ENCODE results near the gene CXCL12. TPM values are rescaled to one million over a fixed set of nuclear protein-coding genes. Genes with fewer than 3 reads are reported as not detected.

Gene CXCL12
- polyA plus RNA-seq, 1 donor from 2014 or later: 0.14 TPM

DNA sequence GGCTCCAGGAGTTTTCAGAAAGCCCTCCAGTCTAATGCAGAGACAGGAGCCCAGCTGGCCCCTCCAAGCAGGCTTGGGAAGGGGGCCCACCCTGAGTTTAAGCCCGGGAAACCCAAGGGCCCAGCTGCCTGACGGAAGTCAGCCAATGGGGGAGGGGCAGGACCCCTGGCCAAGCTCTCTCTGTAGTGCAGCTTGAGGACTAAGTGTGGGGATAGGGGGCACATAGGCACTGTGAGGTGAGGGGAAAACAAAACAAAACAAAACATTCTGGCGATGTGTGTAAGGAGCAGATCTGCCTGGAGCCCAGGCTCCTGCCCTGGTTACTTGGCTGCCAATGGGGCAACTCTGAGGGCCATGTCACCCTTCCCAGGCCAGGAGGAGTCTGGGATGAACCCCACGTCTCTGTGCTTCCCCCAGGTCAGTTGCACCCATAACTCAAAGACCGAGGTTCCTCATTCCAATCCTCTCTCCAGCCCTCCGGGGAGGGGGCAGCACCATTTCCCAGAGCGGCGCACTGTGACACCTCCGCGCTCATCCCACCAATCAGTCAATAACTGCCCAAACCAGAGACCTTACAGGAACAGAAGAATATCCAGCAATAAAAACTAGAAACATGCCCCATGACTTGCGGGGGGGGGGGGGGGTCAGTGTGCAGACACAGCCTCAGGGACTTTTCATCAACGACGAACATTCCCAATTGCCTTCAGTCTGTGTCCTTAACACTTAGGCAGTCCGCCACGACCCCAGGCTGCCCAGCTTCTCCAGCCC lies 1.7 kb downstream of the CXCL12 start:
- Histone ChIP-seq H3K36me3 (ENCODE audit: insufficient read depth, low read length) (no peaks in the 10 kb centered on the region), H3K79me2 (replicated peaks; ENCODE audit: insufficient read depth, low read length) (no peaks in the 10 kb centered on the region), H3K27me3 (ENCODE audit: insufficient read depth, low read depth, low read length) (peaks cover 43% of the 10 kb centered on the region), H3K4me3 (ENCODE audit: low read length) (peak overlapping the region; percentile 76), H3K4me2 (ENCODE audit: low read length) (no peak overlapping the region), H3K27ac (ENCODE audit: low read length) (no peak overlapping the region), H4K20me1 (ENCODE audit: insufficient read depth) (no peaks in the 10 kb centered on the region), H2AFZ (ENCODE audit: low read depth, low read length) (no peak overlapping the region), H3K9me2 (ENCODE audit: insufficient read depth, low read length) (no peaks in the 10 kb centered on the region), H3K9me3 (ENCODE audit: low read length) (no peaks in the 10 kb centered on the region), H3F3A (ENCODE audit: insufficient read depth, low read length, poor library complexity, severe bottlenecking) (peaks cover 2% of the 10 kb centered on the region), H3K9ac (ENCODE audit: low read length) (no peak overlapping the region)
- TF ChIP-seq RAD21 (conservative IDR thresholded peaks at IDR 0.05): no peak
- no peak for TF ChIP-seq REST (IDR thresholded peaks at IDR 0.05; ENCODE audit: borderline replicate concordance)
- no peak for TF ChIP-seq EZH2 (IDR thresholded peaks at IDR 0.05; ENCODE audit: borderline replicate concordance, insufficient read depth, low read length, poor library complexity, severe bottlenecking)
- no peak for TF ChIP-seq MXI1 (conservative IDR thresholded peaks at IDR 0.05; ENCODE audit: poor library complexity, severe bottlenecking)
- no peak for TF ChIP-seq SMC3 (conservative IDR thresholded peaks at IDR 0.05; ENCODE audit: poor library complexity)
- no peak for TF ChIP-seq TAF1 (IDR thresholded peaks at IDR 0.05; ENCODE audit: low read depth)
- no peak for TF ChIP-seq CTCF (IDR thresholded peaks at IDR 0.05; ENCODE audit: poor library complexity, severe bottlenecking)
- TF ChIP-seq EP300 (conservative IDR thresholded peaks at IDR 0.05; ENCODE audit: poor library complexity, severe bottlenecking): no peak
- no peak for TF ChIP-seq POLR2AphosphoS5 (IDR thresholded peaks at IDR 0.05)

GRCh38 chr10:44382131-44382858 lies 2.6 kb downstream of the CXCL12 start:
- H4K20me1 ChIP-seq (ENCODE audit: insufficient read depth): no peaks in the 10 kb centered on the region
- no peak for TF ChIP-seq SMC3 (conservative IDR thresholded peaks at IDR 0.05; ENCODE audit: poor library complexity)
- no peak for TF ChIP-seq CTCF (IDR thresholded peaks at IDR 0.05; ENCODE audit: poor library complexity, severe bottlenecking)
- no peak for TF ChIP-seq RAD21 (conservative IDR thresholded peaks at IDR 0.05)
- TF ChIP-seq EZH2 (IDR thresholded peaks at IDR 0.05; ENCODE audit: borderline replicate concordance, insufficient read depth, low read length, poor library complexity, severe bottlenecking): no peak
- no peak for TF ChIP-seq MXI1 (conservative IDR thresholded peaks at IDR 0.05; ENCODE audit: poor library complexity, severe bottlenecking)
- no peak for TF ChIP-seq POLR2AphosphoS5 (IDR thresholded peaks at IDR 0.05)
- TF ChIP-seq REST (IDR thresholded peaks at IDR 0.05; ENCODE audit: borderline replicate concordance): no peak
- no peak for TF ChIP-seq EP300 (conservative IDR thresholded peaks at IDR 0.05; ENCODE audit: poor library complexity, severe bottlenecking)
- no peak for TF ChIP-seq TAF1 (IDR thresholded peaks at IDR 0.05; ENCODE audit: low read depth)
- H3K9ac ChIP-seq (ENCODE audit: low read length): no peak overlapping the region
- H3K27ac ChIP-seq (ENCODE audit: low read length): no peak overlapping the region
- no peak overlapping the region for H3K4me3 ChIP-seq (ENCODE audit: low read length)
- peaks cover 2% of the 10 kb centered on the region for H3F3A ChIP-seq (ENCODE audit: insufficient read depth, low read length, poor library complexity, severe bottlenecking)
- H3K9me3 ChIP-seq (ENCODE audit: low read length): no peaks in the 10 kb centered on the region
- H3K9me2 ChIP-seq (ENCODE audit: insufficient read depth, low read length): no peaks in the 10 kb centered on the region
- no peaks in the 10 kb centered on the region for H3K79me2 ChIP-seq (replicated peaks; ENCODE audit: insufficient read depth, low read length)
- no peak overlapping the region for H3K4me2 ChIP-seq (ENCODE audit: low read length)
- H3K27me3 ChIP-seq (ENCODE audit: insufficient read depth, low read depth, low read length): peaks cover 43% of the 10 kb centered on the region
- no peaks in the 10 kb centered on the region for H3K36me3 ChIP-seq (ENCODE audit: insufficient read depth, low read length)
- no peak overlapping the region for H2AFZ ChIP-seq (ENCODE audit: low read depth, low read length)
